H1 (cell line): Measurements from ENCODE around the gene MSI2. TPM values are rescaled to one million over a fixed set of nuclear protein-coding genes. Genes with fewer than 3 reads are reported as not detected.

Experiments
- BRCA1 ChIP-seq: IDR thresholded peaks from 2 replicates; pipeline ENCODE4 v1.6.1; 2012; ENCODE audit warnings: low read depth, low read length, improper control_type of control experiment
- SAP30 ChIP-seq: fragments of 300-600 bp; sonication (generic); IDR thresholded peaks from 2 replicates; pipeline ENCODE4 v1.7.1; 2012; ENCODE audit warnings: low read length, moderate library complexity, mild to moderate bottlenecking, inconsistent platforms; ENCODE audit not compliant: insufficient read depth, insufficient replicate concordance
- SIRT6 ChIP-seq: IDR thresholded peaks from one replicate; pipeline ENCODE4 v1.7.1; 2012; ENCODE audit warnings: low read length, inconsistent platforms
- TBP ChIP-seq: IDR thresholded peaks from 2 replicates; pipeline ENCODE4 v1.6.1; 2011; ENCODE audit warnings: low read depth, low read length, improper control_type of control experiment
- polyA plus RNA-seq, 7 experiments: library from polyadenylated mRNA; depleted of rRNA in 3 of 7; stranded (reverse) in 5 of 7; unstranded in 2 of 7; fragments of >200 nt in 5 of 7; fragments of 200-250 nt in 2 of 7; gene quantifications; 1 replicate in 5 of 7; 2 replicates in 1 of 7; 4 replicates in 1 of 7; pipeline versions ENCODE4 v1.2.1 to v1.2.3, GENCODE V29; 2011 to 2013; ENCODE audit warnings: missing spikeins in 2 of 7, mixed read lengths in 2 of 7
- total RNA-seq: library from RNA; stranded (reverse); fragmentation: NEBNext Ultra II Directional; extraction: Animal tissue kit (Norgen Biotek cat#: 25700); gene quantifications from 2 replicates; pipeline ENCODE4 v1.2.1, GENCODE V29; 2021

MSI2 gene
- total and polyA plus RNA-seq, 2 of the 8 experiments (the other 6 are each of a cell fraction or from before 2014, with no cell fraction given), result 36.7 to 80.6 TPM

GRCh38 chr17:57578608-57579225 is 322.4 kb downstream of the MSI2 start (continued):
- TF ChIP-seq BRCA1 (no peak), TBP (no peak), SIRT6 (no peak), SAP30 (no peak)
